Measurements from ENCODE around the gene CYB5A. TPM values are rescaled to one million over a fixed set of nuclear protein-coding genes. Genes with fewer than 3 reads are reported as not detected.
"Not testable (repeated sequence)": the region's sequence is repeated elsewhere in the genome, so short reads cannot be mapped to it uniquely, and the experiment has no call there.

CYB5A gene
- total RNA-seq, 3 donors from 2014 or later, result 123 to 183 (median 126) TPM

DNA sequence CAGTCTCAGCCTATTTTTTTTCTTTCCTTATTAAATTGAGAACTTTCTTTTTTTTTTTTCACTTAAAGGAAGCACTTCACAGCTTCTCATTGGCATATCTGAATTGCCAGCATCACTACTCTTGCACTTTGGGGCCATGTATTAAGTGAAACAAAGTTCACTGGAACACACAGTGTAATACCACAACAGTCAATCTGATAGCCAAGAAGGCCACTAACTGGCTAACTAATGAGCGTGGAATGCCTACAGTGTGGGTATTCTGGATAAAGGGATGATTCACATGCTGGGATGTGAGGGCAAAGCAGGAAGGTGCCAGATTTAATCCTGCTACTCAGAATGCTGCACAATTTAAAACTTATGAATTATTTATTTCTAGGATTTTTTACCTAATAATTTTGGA is 12.2 kb upstream of the CYB5A start:
- H3K9me3 ChIP-seq, result no peaks in the 10 kb centered on the region
- no peak overlapping the region for H3K4me3 ChIP-seq
- TF ChIP-seq, protein P1, sequence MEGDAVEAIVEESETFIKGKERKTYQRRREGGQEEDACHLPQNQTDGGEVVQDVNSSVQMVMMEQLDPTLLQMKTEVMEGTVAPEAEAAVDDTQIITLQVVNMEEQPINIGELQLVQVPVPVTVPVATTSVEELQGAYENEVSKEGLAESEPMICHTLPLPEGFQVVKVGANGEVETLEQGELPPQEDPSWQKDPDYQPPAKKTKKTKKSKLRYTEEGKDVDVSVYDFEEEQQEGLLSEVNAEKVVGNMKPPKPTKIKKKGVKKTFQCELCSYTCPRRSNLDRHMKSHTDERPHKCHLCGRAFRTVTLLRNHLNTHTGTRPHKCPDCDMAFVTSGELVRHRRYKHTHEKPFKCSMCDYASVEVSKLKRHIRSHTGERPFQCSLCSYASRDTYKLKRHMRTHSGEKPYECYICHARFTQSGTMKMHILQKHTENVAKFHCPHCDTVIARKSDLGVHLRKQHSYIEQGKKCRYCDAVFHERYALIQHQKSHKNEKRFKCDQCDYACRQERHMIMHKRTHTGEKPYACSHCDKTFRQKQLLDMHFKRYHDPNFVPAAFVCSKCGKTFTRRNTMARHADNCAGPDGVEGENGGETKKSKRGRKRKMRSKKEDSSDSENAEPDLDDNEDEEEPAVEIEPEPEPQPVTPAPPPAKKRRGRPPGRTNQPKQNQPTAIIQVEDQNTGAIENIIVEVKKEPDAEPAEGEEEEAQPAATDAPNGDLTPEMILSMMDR (IDR thresholded peaks at IDR 0.05), result no peak
- intact Hi-C loops (cut with DNase I, micrococcal nuclease), result no loop called here
- no peak for DNase-seq
- no peaks in the 10 kb centered on the region for H3K4me1 ChIP-seq (ENCODE audit: low read depth)
- ATAC-seq, result no peak
- H3K36me3 ChIP-seq (ENCODE audit: low read depth), result no peaks in the 10 kb centered on the region

GRCh38 chr18:74303306-74303705 is 11.5 kb upstream of the CYB5A start:
- Histone ChIP-seq H3K4me1 (ENCODE audit: low read depth) (no peaks in the 10 kb centered on the region), H3K9me3 (no peaks in the 10 kb centered on the region), H3K4me3 (no peak overlapping the region), H3K36me3 (ENCODE audit: low read depth) (no peaks in the 10 kb centered on the region)
- TF ChIP-seq, protein P1 (IDR thresholded peaks at IDR 0.05), result no peak
- intact Hi-C loops (cut with DNase I, micrococcal nuclease), result no loop called here
- ATAC-seq, result no peak
- no peak for DNase-seq

- no peaks in the 10 kb centered on the region for H3K9me3 ChIP-seq
- ATAC-seq (no peak), DNase-seq (no peak)
- intact Hi-C loops (cut with DNase I, micrococcal nuclease), result no loop called here
- TF ChIP-seq, protein P1 (IDR thresholded peaks at IDR 0.05), result no peak
- no peaks in the 10 kb centered on the region for H3K36me3 ChIP-seq (ENCODE audit: low read depth)
- H3K4me1 ChIP-seq (ENCODE audit: low read depth), result no peaks in the 10 kb centered on the region
- H3K4me3 ChIP-seq, result no peak overlapping the region
Observed at GRCh38 chr18:74299746-74300145, 8.0 kb upstream of the CYB5A start.

DNA sequence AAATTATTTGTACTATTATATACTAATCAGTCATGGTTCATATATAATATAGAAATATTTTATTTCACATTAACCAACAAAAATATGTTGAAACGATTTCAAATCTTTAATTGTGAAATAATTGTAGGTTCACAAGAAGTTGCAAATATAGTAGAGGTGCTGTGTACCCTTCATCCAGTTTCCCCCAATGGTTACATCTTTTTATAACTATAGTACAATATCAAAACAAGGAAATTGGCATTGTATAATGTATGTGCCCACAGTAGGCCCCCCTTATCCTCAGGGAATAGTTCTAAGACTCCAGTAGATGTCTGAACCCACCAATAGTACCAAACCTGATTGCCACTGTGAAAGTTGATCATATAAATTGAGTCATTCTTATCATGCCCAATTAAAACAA is 7.4 kb upstream of the CYB5A start:
- DNase-seq, result no peak
- Histone ChIP-seq H3K4me3 (no peak overlapping the region), H3K36me3 (ENCODE audit: low read depth) (no peaks in the 10 kb centered on the region), H3K4me1 (ENCODE audit: low read depth) (no peaks in the 10 kb centered on the region), H3K9me3 (no peaks in the 10 kb centered on the region)
- TF ChIP-seq, protein P1 (IDR thresholded peaks at IDR 0.05), result no peak
- ATAC-seq, result no peak
- intact Hi-C loops (cut with DNase I, micrococcal nuclease), result no loop called here

- intact Hi-C loops (cut with DNase I, micrococcal nuclease), result no loop called here
- Histone ChIP-seq H3K4me3 (no peak overlapping the region), H3K36me3 (ENCODE audit: low read depth) (peaks cover 4% of the 10 kb centered on the region), H3K9me3 (no peaks in the 10 kb centered on the region), H3K4me1 (ENCODE audit: low read depth) (no peaks in the 10 kb centered on the region)
- DNase-seq (no peak), ATAC-seq (no peak)
- TF ChIP-seq, protein P1 (IDR thresholded peaks at IDR 0.05), result no peak
Observed at GRCh38 chr18:74294526-74294925, 2.8 kb upstream of the CYB5A start.

DNA sequence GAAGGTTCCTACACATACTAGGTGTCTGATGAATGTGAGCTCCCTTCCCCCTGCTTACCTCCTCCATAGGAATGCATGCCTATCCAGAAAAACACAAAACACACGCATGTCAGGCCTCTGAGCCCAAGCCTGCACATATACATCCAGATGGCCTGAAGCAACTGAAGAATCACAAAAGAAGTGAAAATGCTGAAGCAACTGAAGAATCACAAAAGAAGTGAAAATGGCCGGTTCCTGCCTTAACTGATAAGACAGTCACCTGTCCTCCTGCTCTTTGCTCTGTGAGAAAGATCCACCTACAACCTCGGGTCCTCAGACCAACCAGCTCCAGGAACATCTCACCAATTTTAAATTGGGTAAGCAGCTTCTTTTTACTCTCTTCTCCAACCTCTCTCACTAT is 1.2 kb upstream of the CYB5A start:
- H3K4me3 ChIP-seq; H3K9me3 ChIP-seq; H3K4me1 ChIP-seq (ENCODE audit: low read depth); ATAC-seq; intact Hi-C loops (cut with DNase I, micrococcal nuclease); H3K36me3 ChIP-seq (ENCODE audit: low read depth); DNase-seq: not testable (repeated sequence)

Measured in mucosa of descending colon (tissue), 3 donors.